ENCODE results near the gene SHB. TPM values are rescaled to one million over a fixed set of nuclear protein-coding genes. Genes with fewer than 3 reads are reported as not detected.

The SHB gene
- total and polyA plus RNA-seq, 2 of the 13 experiments (the other 11 are each of a cell fraction or from before 2014, with no cell fraction given): 19.4 to 20.7 TPM

GRCh38 chr9:37913480-37914153, 155.4 kb downstream of the SHB start (continued):
- TF ChIP-seq TEF (CRISPR knock-in tag; IDR thresholded peaks at IDR 0.05) (no peak), ZNF547 (CRISPR knock-in tag; IDR thresholded peaks at IDR 0.05) (peak; percentile 47; the same call in 1 of the 2 replicates), NONO (IDR thresholded peaks at IDR 0.05) (no peak), NONO (CRISPR knock-in tag; conservative IDR thresholded peaks at IDR 0.05) (0 out of 2 replicates have a peak, but pooled peaks have one; percentile 16), ZFP37 (CRISPR knock-in tag; IDR thresholded peaks at IDR 0.05; ENCODE audit: borderline replicate concordance) (no peak), RCOR2 (CRISPR knock-in tag; IDR thresholded peaks at IDR 0.05) (peak; percentile 33; the same call in 1 of the 2 replicates), ZNF572 (CRISPR knock-in tag; IDR thresholded peaks at IDR 0.05) (no peak), MLXIP (CRISPR knock-in tag; IDR thresholded peaks at IDR 0.05; ENCODE audit: borderline replicate concordance) (no peak), SP4 (CRISPR knock-in tag; IDR thresholded peaks at IDR 0.05) (peak; percentile 30; the same call in 1 of the 2 replicates), ZNF30 (CRISPR knock-in tag; IDR thresholded peaks at IDR 0.05) (no peak), ZNF383 (CRISPR knock-in tag; IDR thresholded peaks at IDR 0.05; ENCODE audit: borderline replicate concordance) (0 out of 2 replicates have a peak, but pooled peaks have one; percentile 65), ZMYM2 (CRISPR knock-in tag; IDR thresholded peaks at IDR 0.05) (no peak), MED8 (CRISPR knock-in tag; IDR thresholded peaks at IDR 0.05; ENCODE audit: insufficient replicate concordance) (no peak), ZBTB42 (CRISPR knock-in tag; IDR thresholded peaks at IDR 0.05) (no peak), REPIN1 (CRISPR knock-in tag; IDR thresholded peaks at IDR 0.05; ENCODE audit: borderline replicate concordance, low read depth) (peak; percentile 57; the same call in 1 of the 2 replicates), ARID4A (CRISPR knock-in tag; IDR thresholded peaks at IDR 0.05; ENCODE audit: borderline replicate concordance) (no peak), PAX8 (CRISPR knock-in tag; IDR thresholded peaks at IDR 0.05; ENCODE audit: borderline replicate concordance) (no peak), DBP (CRISPR knock-in tag; IDR thresholded peaks at IDR 0.05; ENCODE audit: not compliant biosample characterization) (no peak), ZBTB21 (CRISPR knock-in tag; IDR thresholded peaks at IDR 0.05) (no peak), RARG (CRISPR knock-in tag; IDR thresholded peaks at IDR 0.05; ENCODE audit: low read depth) (no peak), ZC3H13 (CRISPR knock-in tag; IDR thresholded peaks at IDR 0.05) (0 out of 2 replicates have a peak, but pooled peaks have one; percentile 39), GTF3A (CRISPR knock-in tag; conservative IDR thresholded peaks at IDR 0.05) (no peak)

Data from HepG2 (cell line).